Measurements from ENCODE around the gene UFSP1. TPM values are rescaled to one million over a fixed set of nuclear protein-coding genes. Genes with fewer than 3 reads are reported as not detected.

Gene UFSP1
- total and polyA plus RNA-seq, 4 donors = 2.3 to 4.9 (median 3.2) TPM

GRCh38 chr7:100896732-100897608, 7.5 kb upstream of the UFSP1 start (continued):
- TF ChIP-seq CTCF (IDR thresholded peaks at IDR 0.05; ENCODE audit: low read depth, low read length, missing input control) = peak; percentile 64
- no peak for TF ChIP-seq GABPA (IDR thresholded peaks at IDR 0.05 in 1 of 2, conservative IDR thresholded peaks at IDR 0.05 in 1 of 2)
- no peak for TF ChIP-seq EGR1 (IDR thresholded peaks at IDR 0.05; ENCODE audit: low read depth in 2 of 2)

- Histone ChIP-seq H3K27ac (ENCODE audit: low read depth in 1 of 2, low read length in 2 of 2) (peak overlapping the region; percentile 62 to 78), H3K9me3 (ENCODE audit: control insufficient read depth in 4 of 4, low read length in 3 of 4) (no peaks in the 10 kb centered on the region), H3K27me3 (ENCODE audit: control insufficient read depth in 4 of 4, insufficient read depth in 4 of 4, low read length in 3 of 4) (peaks cover 0 to 6% (median 0%) of the 10 kb centered on the region in 4 donors), H3K4me3 (ENCODE audit: low read depth in 1 of 3, low read length in 3 of 3) (peak overlapping the region in 1 of 3 donors; percentile 61), H3K4me1 (ENCODE audit: control insufficient read depth in 4 of 4, insufficient read depth in 4 of 4, low read length in 3 of 4) (peaks cover 4 to 33% (median 20%) of the 10 kb centered on the region in 4 donors), H3K36me3 (ENCODE audit: control insufficient read depth in 4 of 4, insufficient read depth in 3 of 4, low read depth in 1 of 4, low read length in 3 of 4) (no peaks in the 10 kb centered on the region), H3K9ac (ENCODE audit: low read depth in 1 of 2, low read length in 2 of 2) (peak overlapping the region in 1 of 2 donors; percentile 10)
- TF ChIP-seq MAX (IDR thresholded peaks at IDR 0.05) (no peak), HNF4A (conservative IDR thresholded peaks at IDR 0.05) (peak; percentile 57 to 64)
- 5% methylated on average over 53 of the region's 54 CpGs for WGBS
- peak; percentile 77 for DNase-seq (ENCODE audit: low spot score)
These were observed 6.6 kb upstream of the UFSP1 start for GRCh38 chr7:100895956-100896731.

- Histone ChIP-seq H3K9me3 (ENCODE audit: control insufficient read depth in 4 of 4, low read length in 3 of 4) (no peaks in the 10 kb centered on the region), H3K4me1 (ENCODE audit: control insufficient read depth in 4 of 4, insufficient read depth in 4 of 4, low read length in 3 of 4) (peaks cover 1 to 29% (median 16%) of the 10 kb centered on the region in 4 donors), H3K27ac (ENCODE audit: low read depth in 1 of 2, low read length in 2 of 2) (peak within 1 kb of the TSS; percentile 62 to 78), H3K27me3 (ENCODE audit: control insufficient read depth in 4 of 4, insufficient read depth in 4 of 4, low read length in 3 of 4) (peaks cover 0 to 6% (median 0%) of the 10 kb centered on the region in 4 donors), H3K4me3 (ENCODE audit: low read depth in 1 of 3, low read length in 3 of 3) (peak within 1 kb of the TSS in 1 of 3 donors; percentile 61), H3K36me3 (ENCODE audit: control insufficient read depth in 4 of 4, insufficient read depth in 3 of 4, low read depth in 1 of 4, low read length in 3 of 4) (no peaks in the 10 kb centered on the region), H3K9ac (ENCODE audit: low read depth in 1 of 2, low read length in 2 of 2) (peak within 1 kb of the TSS in 1 of 2 donors; percentile 10)
- DNase-seq (ENCODE audit: low spot score) = no peak
- WGBS = under 1% methylated on average over 32 of the region's 32 CpGs
- TF ChIP-seq FOXA2 (IDR thresholded peaks at IDR 0.05) = no peak
- no peak for TF ChIP-seq RXRA (IDR thresholded peaks at IDR 0.05)
- TF ChIP-seq HNF4A (conservative IDR thresholded peaks at IDR 0.05) = no peak
- no peak for TF ChIP-seq JUND (IDR thresholded peaks at IDR 0.05)
- TF ChIP-seq TAF1 (conservative IDR thresholded peaks at IDR 0.05) = no peak
- no peak for TF ChIP-seq EGR1 (IDR thresholded peaks at IDR 0.05; ENCODE audit: low read depth in 2 of 2)
- no peak for TF ChIP-seq ZBTB33 (IDR thresholded peaks at IDR 0.05)
- no peak for TF ChIP-seq REST (IDR thresholded peaks at IDR 0.05)
- TF ChIP-seq SP1 (IDR thresholded peaks at IDR 0.05) = no peak
- no peak for TF ChIP-seq RAD21 (IDR thresholded peaks at IDR 0.05)
- TF ChIP-seq HNF4G (IDR thresholded peaks at IDR 0.05) = no peak
- TF ChIP-seq FOXA1 (IDR thresholded peaks at IDR 0.05) = no peak
- no peak for TF ChIP-seq NR2F2 (IDR thresholded peaks at IDR 0.05)
- TF ChIP-seq GABPA (IDR thresholded peaks at IDR 0.05 in 1 of 2, conservative IDR thresholded peaks at IDR 0.05 in 1 of 2) = no peak
- TF ChIP-seq ATF3 (IDR thresholded peaks at IDR 0.05) = no peak
- TF ChIP-seq YY1 (IDR thresholded peaks at IDR 0.05) = no peak
- no peak for TF ChIP-seq CTCF (IDR thresholded peaks at IDR 0.05; ENCODE audit: low read depth, low read length, missing input control)
These were observed 6.1 kb upstream of the UFSP1 start, which contains the start of gene ACHE for GRCh38 chr7:100895701-100895955. ACHE (minus strand) TSS chr7:100895888; CDS start chr7:100894232, 1,656 bp downstream.
